Omental fat pad (tissue), 4 donors: ENCODE measurements around the gene NEDD9. TPM values are rescaled to one million over a fixed set of nuclear protein-coding genes. Genes with fewer than 3 reads are reported as not detected.

Experiments
- ATAC-seq: fragments of 150-250 bp; one replicate; pipeline ENCODE4 v1.9.1; 2016; ENCODE audit warnings: mild to moderate bottlenecking, moderate library complexity; ENCODE audit not compliant: low FRiP score
- DNase-seq: peaks from one replicate; pipeline ENCODE4 v3.0.0-alpha.2; 2019; ENCODE audit warnings: low spot score
- CTCF ChIP-seq, 3 donors: fragments of 450-650 bp; IDR thresholded peaks; one replicate each; pipeline ENCODE4 v1.5.1; 2016 to 2017; ENCODE audit warnings: antibody characterized with exemption in 3 of 3, mild to moderate bottlenecking in 3 of 3, moderate library complexity in 2 of 3
- total RNA-seq, 4 donors: library from RNA; depleted of rRNA; stranded (reverse); fragments of >200 nt; gene quantifications; one replicate each; pipeline ENCODE4 v1.1.0, GENCODE V29; 2016

Gene NEDD9
- total RNA-seq, 4 donors from 2014 or later, result 77.2 to 196 (median 106) TPM

- TF ChIP-seq CTCF (IDR thresholded peaks at IDR 0.05), result no peak
- no peak for DNase-seq
- no peak for ATAC-seq
Measured at GRCh38 chr6:11241793-11242201, 9.3 kb upstream of the NEDD9 start.

- ATAC-seq (no peak), DNase-seq (no peak)
- TF ChIP-seq CTCF (IDR thresholded peaks at IDR 0.05), result no peak
Measured at GRCh38 chr6:11241154-11241792, 8.8 kb upstream of the NEDD9 start.

GRCh38 chr6:11237956-11238355, 5.5 kb upstream of the NEDD9 start:
- no peak for DNase-seq
- no peak for ATAC-seq
- TF ChIP-seq CTCF (IDR thresholded peaks at IDR 0.05), result no peak

- no peak for TF ChIP-seq CTCF (IDR thresholded peaks at IDR 0.05)
- no peak for DNase-seq
Measured at GRCh38 chr6:11237428-11237827, 5.0 kb upstream of the NEDD9 start.

GRCh38 chr6:11236915-11237314, 4.4 kb upstream of the NEDD9 start:
- no peak for DNase-seq
- ATAC-seq, result no peak
- TF ChIP-seq CTCF (IDR thresholded peaks at IDR 0.05), result no peak

More at GRCh38 chr6:11237428-11237827, 5.0 kb upstream of the NEDD9 start:
- ATAC-seq, result no peak

GRCh38 chr6:11236076-11236750, 3.7 kb upstream of the NEDD9 start:
- ATAC-seq, result no peak
- TF ChIP-seq CTCF (IDR thresholded peaks at IDR 0.05), result no peak
- DNase-seq, result no peak

GRCh38 chr6:11235062-11235461, 2.6 kb upstream of the NEDD9 start:
- ATAC-seq (no peak), DNase-seq (no peak)
- no peak for TF ChIP-seq CTCF (IDR thresholded peaks at IDR 0.05)
